ENCODE data around the gene ZFAND6. TPM values are rescaled to one million over a fixed set of nuclear protein-coding genes. Genes with fewer than 3 reads are reported as not detected.
"Not testable (repeated sequence)": the region's sequence is repeated elsewhere in the genome, so short reads cannot be mapped to it uniquely, and the experiment has no call there.

The ZFAND6 gene
- total RNA-seq, 1 donor from 2014 or later: 77.3 TPM

GRCh38 chr15:80036071-80036470, 23.4 kb upstream of the ZFAND6 start:
- Mint-ChIP-seq H3K9me3 (ENCODE audit: unreplicated experiment) (no peaks in the 10 kb centered on the region), H3K27ac (ENCODE audit: unreplicated experiment) (no peak overlapping the region), H3K4me1 (ENCODE audit: unreplicated experiment) (peaks cover 34% of the 10 kb centered on the region), H3K27me3 (ENCODE audit: unreplicated experiment) (peaks cover 7% of the 10 kb centered on the region), H3K36me3 (ENCODE audit: low read depth, unreplicated experiment) (no peaks in the 10 kb centered on the region), H3K4me3 (ENCODE audit: unreplicated experiment) (no peak overlapping the region)
- TF ChIP-seq CTCF (IDR thresholded peaks at IDR 0.05; ENCODE audit: unreplicated experiment): no peak
- DNase-seq (ENCODE audit: low spot score): no peak

- DNase-seq (ENCODE audit: low spot score): no peak
- no peaks in the 10 kb centered on the region for H3K36me3 Mint-ChIP-seq (ENCODE audit: low read depth, unreplicated experiment)
- no peaks in the 10 kb centered on the region for H3K9me3 Mint-ChIP-seq (ENCODE audit: unreplicated experiment)
- TF ChIP-seq CTCF (IDR thresholded peaks at IDR 0.05; ENCODE audit: unreplicated experiment): no peak
- H3K27me3 Mint-ChIP-seq (ENCODE audit: unreplicated experiment): no peaks in the 10 kb centered on the region
- no peaks in the 10 kb centered on the region for H3K4me1 Mint-ChIP-seq (ENCODE audit: unreplicated experiment)
- no peak overlapping the region for H3K4me3 Mint-ChIP-seq (ENCODE audit: unreplicated experiment)
- H3K27ac Mint-ChIP-seq (ENCODE audit: unreplicated experiment): no peak overlapping the region
Measured at GRCh38 chr15:80041494-80042253, 17.8 kb upstream of the ZFAND6 start.

GRCh38 chr15:80042568-80042967, 16.9 kb upstream of the ZFAND6 start:
- Mint-ChIP-seq H3K27ac (ENCODE audit: unreplicated experiment) (no peak overlapping the region), H3K4me3 (ENCODE audit: unreplicated experiment) (no peak overlapping the region), H3K9me3 (ENCODE audit: unreplicated experiment) (no peaks in the 10 kb centered on the region), H3K27me3 (ENCODE audit: unreplicated experiment) (no peaks in the 10 kb centered on the region), H3K36me3 (ENCODE audit: low read depth, unreplicated experiment) (no peaks in the 10 kb centered on the region), H3K4me1 (ENCODE audit: unreplicated experiment) (peaks cover under 1% of the 10 kb centered on the region)
- no peak for DNase-seq (ENCODE audit: low spot score)
- no peak for TF ChIP-seq CTCF (IDR thresholded peaks at IDR 0.05; ENCODE audit: unreplicated experiment)

GRCh38 chr15:80045219-80045618, 14.3 kb upstream of the ZFAND6 start:
- not testable (repeated sequence) for H3K36me3 Mint-ChIP-seq (ENCODE audit: low read depth, unreplicated experiment); H3K9me3 Mint-ChIP-seq (ENCODE audit: unreplicated experiment); H3K4me3 Mint-ChIP-seq (ENCODE audit: unreplicated experiment); H3K27me3 Mint-ChIP-seq (ENCODE audit: unreplicated experiment); DNase-seq (ENCODE audit: low spot score); H3K4me1 Mint-ChIP-seq (ENCODE audit: unreplicated experiment); H3K27ac Mint-ChIP-seq (ENCODE audit: unreplicated experiment)

- no peak overlapping the region for H3K4me3 Mint-ChIP-seq (ENCODE audit: unreplicated experiment)
- DNase-seq (ENCODE audit: low spot score): no peak
- no peaks in the 10 kb centered on the region for H3K9me3 Mint-ChIP-seq (ENCODE audit: unreplicated experiment)
- TF ChIP-seq CTCF (IDR thresholded peaks at IDR 0.05; ENCODE audit: unreplicated experiment): no peak
- H3K36me3 Mint-ChIP-seq (ENCODE audit: low read depth, unreplicated experiment): no peaks in the 10 kb centered on the region
- peaks cover 2% of the 10 kb centered on the region for H3K4me1 Mint-ChIP-seq (ENCODE audit: unreplicated experiment)
- H3K27ac Mint-ChIP-seq (ENCODE audit: unreplicated experiment): no peak overlapping the region
- H3K27me3 Mint-ChIP-seq (ENCODE audit: unreplicated experiment): no peaks in the 10 kb centered on the region
Measured at GRCh38 chr15:80049046-80049445, 10.4 kb upstream of the ZFAND6 start.
